T-cell (primary cell): ENCODE data around the gene REXO1. TPM values are rescaled to one million over a fixed set of nuclear protein-coding genes. Genes with fewer than 3 reads are reported as not detected.

Source experiments
- ATAC-seq, 4 experiments: fragments of 200-7000 bp in 3 of 4; fragments of 150-1000 bp in 1 of 4; cut with Tn5 transposase; replicated peaks in 1 of 4; 1 replicate in 3 of 4; 2 replicates in 1 of 4; pipeline ENCODE4 v1.10.0; 2021; ENCODE audit warnings: moderate library complexity in 3 of 4, mild to moderate bottlenecking in 2 of 4, moderate number of reproducible peaks in 1 of 4
- CTCF ChIA-PET, 2 donors: fragments of 300-600 bp; sonication (Branson Sonifier 250); formaldehyde crosslinking; loops; one replicate each; lab custom pipeline; 2022; ENCODE audit warnings: antibody characterized with exemption in 2 of 2; lab: Charles Lee
- POLR2A ChIA-PET, 2 donors: fragments of 300-600 bp; sonication (Branson Sonifier 250); formaldehyde crosslinking; loops; one replicate each; lab custom pipeline; 2022; ENCODE audit warnings: antibody characterized with exemption in 2 of 2; lab: Charles Lee
- DNase-seq, 35 experiments: peaks; one replicate each; pipeline versions ENCODE4 v3.0.0 to v3.0.0-alpha.2; 2013 to 2023
- H3K27ac ChIP-seq: one replicate; pipeline ENCODE4 v1.5.1; 2013; ENCODE audit warnings: low read length
- H3K27me3 ChIP-seq, 2 experiments: replicated peaks in 1 of 2; 1 replicate in 1 of 2; 2 replicates in 1 of 2; pipeline versions ENCODE4 v1.6.1 to v1.7.0; 2013; ENCODE audit warnings: low read length in 1 of 2, mixed read lengths in 1 of 2; ENCODE audit not compliant: control insufficient read depth in 2 of 2, insufficient read depth in 2 of 2; ENCODE audit errors: extremely low read depth in 1 of 2
- H3K36me3 ChIP-seq, 2 donors: 1 replicate in 1 of 2; 2 replicates in 1 of 2; pipeline versions ENCODE4 v1.6.1 to v1.7.0; 2013; ENCODE audit warnings: low read length in 1 of 2; ENCODE audit not compliant: control insufficient read depth in 2 of 2, insufficient read depth in 1 of 2; ENCODE audit errors: extremely low read depth in 1 of 2
- H3K4me1 ChIP-seq, 2 experiments: 1 replicate in 1 of 2; 2 replicates in 1 of 2; pipeline versions ENCODE4 v1.6.1 to v1.7.0; 2013; ENCODE audit warnings: low read length in 2 of 2, mixed read lengths in 1 of 2; ENCODE audit not compliant: insufficient read depth in 2 of 2, control insufficient read depth in 1 of 2; ENCODE audit errors: extremely low read depth in 1 of 2
- H3K4me3 ChIP-seq, 2 donors: 1 replicate in 1 of 2; 2 replicates in 1 of 2; pipeline versions ENCODE4 v1.5.1 to v1.7.0; 2013; ENCODE audit warnings: mild to moderate bottlenecking in 2 of 2, low read length in 1 of 2, moderate library complexity in 1 of 2; ENCODE audit not compliant: control insufficient read depth in 1 of 2; ENCODE audit errors: extremely low read depth in 1 of 2
- H3K9me3 ChIP-seq: 2 replicates; pipeline ENCODE4 v1.7.0; 2013
- H3K27ac Mint-ChIP-seq, 2 donors: one replicate each; pipeline ENCODE4 v1.8.0; 2020 to 2021; ENCODE audit warnings: mild to moderate bottlenecking in 2 of 2, mixed read lengths in 2 of 2
- H3K27me3 Mint-ChIP-seq, 2 donors: one replicate each; pipeline ENCODE4 v1.8.0; 2021 to 2022; ENCODE audit warnings: mixed read lengths in 2 of 2
- H3K36me3 Mint-ChIP-seq: one replicate; pipeline ENCODE4 v1.8.0; 2021; ENCODE audit warnings: mixed read lengths
- H3K4me1 Mint-ChIP-seq, 3 donors: one replicate each; pipeline ENCODE4 v1.8.0; 2020 to 2022; ENCODE audit warnings: mixed read lengths in 3 of 3, mild to moderate bottlenecking in 1 of 3
- H3K4me3 Mint-ChIP-seq, 3 donors: one replicate each; pipeline ENCODE4 v1.8.0; 2020 to 2022; ENCODE audit warnings: mild to moderate bottlenecking in 3 of 3, mixed read lengths in 3 of 3, moderate library complexity in 3 of 3
- H3K9me3 Mint-ChIP-seq, 3 donors: one replicate each; pipeline ENCODE4 v1.8.0; 2020 to 2022; ENCODE audit warnings: mixed read lengths in 3 of 3
- WGBS: methylation state at CpG from one replicate; pipeline ENCODE4 v1.1.5; 2013; ENCODE audit warnings: missing lambda C conversion rate; ENCODE audit not compliant: insufficient coverage; 5-methylcytosine and 5-hydroxymethylcytosine counted together
- total RNA-seq, 35 experiments: library from RNA in 6 of 35; stranded (reverse) in 6 of 35; fragments of 120-200 nt in 1 of 35; gene quantifications; one replicate each; pipeline versions ENCODE4 v1.2.1 to v1.2.4 and lab custom pipeline; 2013 to 2026

The REXO1 gene
- total RNA-seq, 5 donors from 2014 or later (not counting 1 experiment from before 2014, with no cell fraction given), result 68.4 to 97.5 (median 78.7) TPM

DNA sequence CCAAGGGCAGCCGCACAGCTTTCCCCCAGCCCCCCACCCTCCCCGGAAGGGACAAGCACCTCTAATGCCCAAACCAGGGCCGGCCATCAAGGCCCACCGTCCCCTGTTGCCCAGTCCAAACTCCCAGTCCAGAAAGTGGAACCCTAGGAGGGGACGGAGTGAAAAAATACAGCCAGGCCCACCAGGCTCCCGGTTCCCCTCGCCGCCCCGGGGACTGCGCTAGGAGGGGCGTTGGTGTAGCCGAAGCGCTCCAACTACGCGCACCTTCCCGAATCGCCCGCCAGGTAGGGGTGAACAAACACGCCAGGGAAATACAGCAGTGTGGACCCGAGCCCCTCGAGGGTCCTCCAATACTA lies 13.8 kb upstream of the REXO1 start:
- Histone ChIP-seq H3K36me3 (no peaks in the 10 kb centered on the region), H3K27me3 (no peaks in the 10 kb centered on the region), H3K4me3 (peak overlapping the region; percentile 80), H3K9me3 (no peaks in the 10 kb centered on the region), H3K4me1 (peaks cover 35 to 69% of the 10 kb centered on the region in 2 experiments), H3K27ac (peak overlapping the region; percentile 68)
- 4% methylated on average over 20 of the region's 21 CpGs for WGBS
- peak overlapping the region; percentile 93 to 98 (median 93) for H3K4me3 Mint-ChIP-seq
- H3K36me3 Mint-ChIP-seq, result no peaks in the 10 kb centered on the region
- DNase-seq (no peak), ATAC-seq (no peak)
- no peaks in the 10 kb centered on the region for H3K27me3 Mint-ChIP-seq
- H3K27ac Mint-ChIP-seq, result peak overlapping the region; percentile 92 to 96
- H3K4me1 Mint-ChIP-seq, result peaks cover 39 to 48% (median 43%) of the 10 kb centered on the region in 3 donors
- CTCF ChIA-PET, result no interaction called here
- POLR2A ChIA-PET, result no interaction called here
- no peaks in the 10 kb centered on the region for H3K9me3 Mint-ChIP-seq

DNA sequence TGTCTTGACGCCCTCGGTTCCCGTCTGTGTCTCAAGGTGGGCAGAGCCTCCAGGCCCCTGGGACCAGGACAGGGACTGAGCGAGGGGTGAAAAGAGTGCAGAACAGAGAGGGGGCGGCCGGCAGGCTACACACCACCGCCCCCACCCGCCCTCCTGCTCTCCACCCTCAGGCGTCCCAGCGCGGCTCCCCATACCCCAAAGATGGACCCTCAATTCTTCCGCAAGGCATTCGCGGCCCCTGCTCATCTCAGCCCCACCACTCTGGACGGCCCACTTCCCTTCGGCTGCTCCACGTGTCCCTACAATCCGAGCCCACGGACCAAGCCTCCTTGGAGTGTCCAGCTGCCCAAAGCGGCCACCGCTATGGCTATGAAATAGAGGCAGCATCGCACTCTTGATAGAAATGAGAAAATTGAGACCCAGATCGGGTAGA lies 13.3 kb upstream of the REXO1 start:
- WGBS, result 50% methylated on average over 10 of the region's 23 CpGs
- peak overlapping the region; percentile 80 for H3K4me3 ChIP-seq
- H3K4me1 Mint-ChIP-seq, result peaks cover 39 to 48% (median 43%) of the 10 kb centered on the region in 3 donors
- no peaks in the 10 kb centered on the region for H3K36me3 Mint-ChIP-seq
- H3K9me3 Mint-ChIP-seq, result no peaks in the 10 kb centered on the region
- peak overlapping the region; percentile 84 to 92 for H3K27ac Mint-ChIP-seq
- ChIA-PET CTCF (interaction anchor here in 1 of 2 donors (0.7 kb wide), 1 partner anchor 186 kb away, joined by 3 read pairs; no protein-coding TSS in a partner anchor), POLR2A (no interaction called here)
- peaks cover 36 to 71% of the 10 kb centered on the region in 2 experiments for H3K4me1 ChIP-seq
- no peak for ATAC-seq
- no peaks in the 10 kb centered on the region for H3K36me3 ChIP-seq
- H3K9me3 ChIP-seq, result no peaks in the 10 kb centered on the region
- H3K27ac ChIP-seq, result peak overlapping the region; percentile 68
- no peaks in the 10 kb centered on the region for H3K27me3 ChIP-seq
- no peaks in the 10 kb centered on the region for H3K27me3 Mint-ChIP-seq
- DNase-seq, result peak in 1 of 35 experiments; percentile 20
- H3K4me3 Mint-ChIP-seq, result peak overlapping the region; percentile 93 to 98 (median 93)

DNA sequence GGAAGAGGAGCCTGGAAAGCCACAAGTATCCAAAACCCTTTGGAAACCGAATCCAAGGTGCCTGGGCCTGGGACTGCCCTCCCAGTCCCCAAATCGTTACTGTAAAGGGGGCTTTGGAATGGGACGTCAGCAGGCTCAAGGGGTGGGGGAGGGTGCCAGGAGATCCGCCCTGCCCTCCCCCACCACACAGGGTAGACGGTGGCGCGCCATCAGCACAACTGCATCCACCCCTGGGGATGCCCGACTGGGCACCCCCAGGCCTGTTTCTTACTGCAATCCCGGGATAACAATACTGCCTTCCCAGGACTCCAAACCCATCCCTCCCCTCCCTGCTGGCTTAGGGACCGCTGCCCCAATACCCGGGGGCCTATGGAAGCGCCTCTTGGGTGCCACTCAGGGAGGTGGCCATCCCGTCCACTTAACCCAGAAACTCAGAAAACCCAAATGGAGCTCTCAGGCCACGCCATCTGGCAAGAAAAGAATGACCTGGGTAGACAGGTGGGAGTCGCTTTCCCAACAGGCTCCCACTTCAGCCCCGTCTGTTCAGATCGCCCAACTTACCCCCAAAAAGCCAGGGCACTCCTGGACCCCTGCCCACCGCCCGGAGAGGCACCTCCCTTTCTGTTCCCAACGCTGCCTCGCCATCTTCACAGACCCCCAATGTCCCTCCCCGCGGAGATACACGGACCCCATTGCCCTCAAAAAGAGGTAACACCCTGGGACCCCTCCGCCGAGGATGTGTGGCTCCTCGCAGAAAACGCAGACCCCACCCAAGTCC lies 12.7 kb upstream of the REXO1 start:
- Histone ChIP-seq H3K4me1 (peaks cover 42 to 77% of the 10 kb centered on the region in 2 experiments), H3K36me3 (no peaks in the 10 kb centered on the region), H3K27ac (peak overlapping the region; percentile 68), H3K4me3 (peak overlapping the region in 1 of 2 donors; percentile 80), H3K9me3 (no peaks in the 10 kb centered on the region), H3K27me3 (no peaks in the 10 kb centered on the region)
- H3K27ac Mint-ChIP-seq, result peak overlapping the region; percentile 84 to 92
- POLR2A ChIA-PET, result no interaction called here
- ATAC-seq (no peak), DNase-seq (no peak)
- no peaks in the 10 kb centered on the region for H3K27me3 Mint-ChIP-seq
- no peaks in the 10 kb centered on the region for H3K36me3 Mint-ChIP-seq
- peak overlapping the region; percentile 93 to 98 (median 93) for H3K4me3 Mint-ChIP-seq
- peaks cover 39 to 52% (median 46%) of the 10 kb centered on the region in 3 donors for H3K4me1 Mint-ChIP-seq
- WGBS, result 76% methylated on average over 16 of the region's 28 CpGs
- no peaks in the 10 kb centered on the region for H3K9me3 Mint-ChIP-seq
- CTCF ChIA-PET, result interaction anchor here in 1 of 2 donors (0.7 kb wide), 1 partner anchor 187 kb away, joined by 3 read pairs; no protein-coding TSS in a partner anchor

DNA sequence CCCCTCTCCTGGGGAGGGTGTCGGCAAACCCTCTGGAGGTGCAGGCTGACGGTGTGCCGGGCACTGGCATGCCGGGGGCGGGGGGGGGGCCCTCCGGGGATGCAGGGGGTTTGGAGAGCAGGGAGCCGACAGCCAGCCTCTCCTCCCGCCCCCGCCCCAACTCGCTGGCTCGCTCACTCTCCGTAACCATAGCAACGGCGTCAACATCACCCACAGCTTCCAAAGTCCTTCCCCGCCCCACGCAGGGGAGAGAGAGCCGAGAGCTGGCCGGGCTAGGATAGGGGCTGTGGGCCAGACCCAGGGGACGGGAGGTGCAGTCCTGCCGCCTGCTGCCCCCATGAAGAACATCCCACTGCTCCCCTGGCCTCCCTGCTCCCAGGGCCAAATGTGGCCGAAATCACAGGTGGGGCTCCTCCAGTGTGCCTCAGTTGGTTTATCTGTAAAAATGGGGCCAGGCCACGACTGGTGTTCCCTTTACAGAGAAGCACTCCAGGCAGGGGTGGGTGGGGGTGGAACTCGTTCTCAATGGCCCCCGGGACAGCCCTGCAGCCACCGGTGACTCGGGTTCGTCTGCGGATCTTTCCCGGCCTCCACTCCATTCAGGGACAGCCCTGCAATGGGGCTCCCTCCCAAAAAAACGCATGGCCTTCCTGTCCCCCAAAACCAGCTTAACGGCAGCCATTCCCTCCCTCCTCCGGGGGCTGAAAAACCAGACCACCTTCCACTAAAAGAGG lies 11.9 kb upstream of the REXO1 start:
- peaks cover 45 to 52% (median 49%) of the 10 kb centered on the region in 3 donors for H3K4me1 Mint-ChIP-seq
- Histone ChIP-seq H3K27ac (peak overlapping the region; percentile 55), H3K4me3 (no peak overlapping the region), H3K9me3 (no peaks in the 10 kb centered on the region), H3K27me3 (no peaks in the 10 kb centered on the region), H3K36me3 (no peaks in the 10 kb centered on the region), H3K4me1 (peaks cover 47 to 80% of the 10 kb centered on the region in 2 experiments)
- no peaks in the 10 kb centered on the region for H3K36me3 Mint-ChIP-seq
- ATAC-seq (no peak), DNase-seq (peak in 31 of 35 experiments; percentile 43 to 84 (median 60))
- CTCF ChIA-PET, result no interaction called here
- peak overlapping the region; percentile 46 to 48 for H3K27ac Mint-ChIP-seq
- POLR2A ChIA-PET, result interaction anchor here in 1 of 2 donors (0.7 kb wide), 1 partner anchor 9 kb away, joined by 13 read pairs; no protein-coding TSS in a partner anchor
- H3K4me3 Mint-ChIP-seq, result peak overlapping the region in 2 of 3 donors; percentile 93 to 98
- H3K9me3 Mint-ChIP-seq, result no peaks in the 10 kb centered on the region
- WGBS, result 80% methylated on average over 2 of the region's 32 CpGs
- H3K27me3 Mint-ChIP-seq, result no peaks in the 10 kb centered on the region

DNA sequence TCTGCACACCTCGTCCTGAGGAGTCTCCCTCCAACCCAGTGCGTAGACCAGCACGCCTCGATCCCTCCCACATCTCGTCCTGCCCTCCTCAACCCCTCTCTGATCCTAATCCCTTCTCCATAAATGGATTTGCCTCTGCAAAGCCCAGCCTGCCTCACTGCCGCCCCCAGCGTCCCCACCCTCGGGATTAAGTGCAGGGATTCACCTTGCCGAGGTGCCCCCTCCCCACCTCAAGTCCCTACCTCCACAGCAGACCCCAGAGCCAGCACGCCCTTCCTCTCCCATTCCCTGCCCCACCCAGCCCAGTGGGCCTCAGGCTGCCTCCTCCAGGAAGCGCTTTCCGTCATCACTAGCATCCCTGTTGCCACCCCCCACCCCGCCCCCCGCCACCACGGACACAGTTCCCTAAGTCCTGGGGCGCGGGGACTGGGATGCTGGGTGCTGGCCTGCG lies 11.1 kb upstream of the REXO1 start:
- CTCF ChIA-PET, result no interaction called here
- Mint-ChIP-seq H3K4me3 (peak overlapping the region in 2 of 3 donors; percentile 21 to 98), H3K27ac (peak overlapping the region; percentile 78 to 85), H3K36me3 (no peaks in the 10 kb centered on the region), H3K9me3 (no peaks in the 10 kb centered on the region), H3K27me3 (no peaks in the 10 kb centered on the region), H3K4me1 (peaks cover 49 to 60% (median 57%) of the 10 kb centered on the region in 3 donors)
- no peak for ATAC-seq
- WGBS, result 75% methylated on average over 11 of the region's 18 CpGs
- Histone ChIP-seq H3K9me3 (no peaks in the 10 kb centered on the region), H3K36me3 (no peaks in the 10 kb centered on the region), H3K27ac (peak overlapping the region; percentile 55), H3K27me3 (no peaks in the 10 kb centered on the region), H3K4me1 (peaks cover 55 to 81% of the 10 kb centered on the region in 2 experiments), H3K4me3 (no peak overlapping the region)
- POLR2A ChIA-PET, result no interaction called here
- DNase-seq, result no peak

DNA sequence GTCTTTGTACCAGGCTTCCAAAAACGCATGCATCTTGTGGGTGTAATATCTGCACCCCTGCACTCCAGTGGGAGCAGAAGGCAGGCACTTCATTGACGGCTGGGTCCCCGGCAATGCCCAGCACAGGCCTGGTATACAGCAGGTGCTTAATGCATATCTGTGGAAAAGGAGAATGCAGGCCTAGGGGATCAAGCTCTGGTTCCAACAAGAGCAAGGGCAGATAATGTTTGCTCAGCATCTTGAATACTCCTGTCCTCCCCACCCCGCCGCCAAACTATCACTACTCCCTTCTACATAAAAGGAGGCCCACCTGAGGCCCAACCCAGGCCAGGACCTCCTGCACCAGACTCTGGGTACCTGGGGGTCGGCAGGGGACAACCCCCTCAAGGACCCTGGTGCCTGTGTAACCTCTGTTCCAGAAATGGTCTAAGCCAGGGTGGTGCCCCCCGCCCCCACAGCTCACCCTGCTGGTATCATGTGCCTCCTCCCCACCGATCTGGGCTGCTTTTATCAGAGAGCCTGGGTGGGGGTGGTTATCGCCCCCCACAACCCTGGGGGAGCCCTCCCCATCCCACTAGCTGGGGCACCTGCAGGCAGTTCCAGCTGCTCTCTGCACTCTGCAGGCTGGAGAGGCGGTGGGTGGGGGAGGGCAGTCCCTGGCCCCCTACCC lies 10.3 kb upstream of the REXO1 start:
- ATAC-seq, result no peak
- Mint-ChIP-seq H3K4me1 (peaks cover 51 to 62% (median 59%) of the 10 kb centered on the region in 3 donors), H3K27me3 (no peaks in the 10 kb centered on the region), H3K4me3 (peak overlapping the region; percentile 29 to 98 (median 53)), H3K9me3 (no peaks in the 10 kb centered on the region), H3K36me3 (no peaks in the 10 kb centered on the region), H3K27ac (peak overlapping the region; percentile 78 to 85)
- POLR2A ChIA-PET, result no interaction called here
- 56% methylated on average over 3 of the region's 10 CpGs for WGBS
- no peaks in the 10 kb centered on the region for H3K9me3 ChIP-seq
- no peaks in the 10 kb centered on the region for H3K36me3 ChIP-seq
- peak overlapping the region; percentile 44 for H3K27ac ChIP-seq
- peak in 1 of 35 experiments; percentile 23 for DNase-seq
- H3K27me3 ChIP-seq, result no peaks in the 10 kb centered on the region
- CTCF ChIA-PET, result no interaction called here
- H3K4me1 ChIP-seq, result peaks cover 60 to 87% of the 10 kb centered on the region in 2 experiments
- H3K4me3 ChIP-seq, result no peak overlapping the region
